ENCODE results near the gene OXSR1.

The OXSR1 gene

GRCh38 chr3:38149708-38150107 is 15.6 kb upstream of the OXSR1 start:
- TF ChIP-seq CTCF (IDR thresholded peaks at IDR 0.05) = no peak
- TF ChIP-seq ZFX (IDR thresholded peaks at IDR 0.05; ENCODE audit: borderline replicate concordance) = no peak
- H3K27ac ChIP-seq = no peak overlapping the region

GRCh38 chr3:38150780-38151528 is 14.4 kb upstream of the OXSR1 start:
- TF ChIP-seq CTCF (IDR thresholded peaks at IDR 0.05) (peak; percentile 29), ZFX (IDR thresholded peaks at IDR 0.05; ENCODE audit: borderline replicate concordance) (no peak)
- no peak overlapping the region for H3K27ac ChIP-seq

- TF ChIP-seq ZFX (IDR thresholded peaks at IDR 0.05; ENCODE audit: borderline replicate concordance) = no peak
- TF ChIP-seq CTCF (IDR thresholded peaks at IDR 0.05) = no peak
Measured at GRCh38 chr3:38151667-38152265, 13.6 kb upstream of the OXSR1 start.

GRCh38 chr3:38152609-38153008 is 12.7 kb upstream of the OXSR1 start:
- TF ChIP-seq ZFX (IDR thresholded peaks at IDR 0.05; ENCODE audit: borderline replicate concordance) = no peak
- TF ChIP-seq CTCF (IDR thresholded peaks at IDR 0.05) = no peak
- no peak overlapping the region for H3K27ac ChIP-seq

More at GRCh38 chr3:38151667-38152265, 13.6 kb upstream of the OXSR1 start:
- H3K27ac ChIP-seq = no peak overlapping the region

- no peak for TF ChIP-seq ZFX (IDR thresholded peaks at IDR 0.05; ENCODE audit: borderline replicate concordance)
- TF ChIP-seq CTCF (IDR thresholded peaks at IDR 0.05) = no peak
- no peak overlapping the region for H3K27ac ChIP-seq
Measured at GRCh38 chr3:38153221-38153620, 12.1 kb upstream of the OXSR1 start.

- TF ChIP-seq CTCF (IDR thresholded peaks at IDR 0.05) (no peak), ZFX (IDR thresholded peaks at IDR 0.05; ENCODE audit: borderline replicate concordance) (no peak)
- H3K27ac ChIP-seq = no peak overlapping the region
Measured at GRCh38 chr3:38154033-38154494, 11.3 kb upstream of the OXSR1 start.

- TF ChIP-seq ZFX (IDR thresholded peaks at IDR 0.05; ENCODE audit: borderline replicate concordance) = no peak
- TF ChIP-seq CTCF (IDR thresholded peaks at IDR 0.05) = no peak
- no peak overlapping the region for H3K27ac ChIP-seq
Measured at GRCh38 chr3:38154625-38155255, 10.6 kb upstream of the OXSR1 start.

Measured in 22Rv1 (cell line).